B cell (primary cell): ENCODE measurements around the gene MRPL53. TPM values are rescaled to one million over a fixed set of nuclear protein-coding genes. Genes with fewer than 3 reads are reported as not detected.

ENCODE experiments used
- ATAC-seq: fragments of 200-7000 bp; cut with Tn5 transposase; one replicate; pipeline ENCODE4 v1.10.0; 2021; ENCODE audit warnings: low read depth, mild to moderate bottlenecking, moderate number of reproducible peaks, moderate library complexity
- CTCF ChIA-PET: fragments of 350-600 bp; sonication (Branson Sonifier 250); formaldehyde crosslinking; loops from one replicate; lab custom pipeline; 2021; ENCODE audit warnings: antibody characterized with exemption, inconsistent platforms; lab: Charles Lee
- POLR2A ChIA-PET: fragments of 350-600 bp; sonication (Branson Sonifier 250); formaldehyde crosslinking; loops from one replicate; lab custom pipeline; 2021; ENCODE audit warnings: antibody characterized with exemption; lab: Charles Lee
- DNase-seq: peaks from one replicate; pipeline ENCODE4 v3.0.0; 2013
- H2AFZ ChIP-seq: 2 replicates; pipeline ENCODE4 v1.6.1; 2012; ENCODE audit warnings: mild to moderate bottlenecking, low read depth, low read length; ENCODE audit not compliant: insufficient read depth, poor library complexity, severe bottlenecking
- H3K27ac ChIP-seq, 2 donors: 1 replicate in 1 of 2; 2 replicates in 1 of 2; pipeline ENCODE4 v1.5.1; 2012 to 2013; ENCODE audit warnings: low read length in 2 of 2, mild to moderate bottlenecking in 2 of 2, moderate library complexity in 1 of 2
- H3K27me3 ChIP-seq, 4 experiments: fragments of 200-600 bp in 1 of 4; sonication (generic) in 1 of 4; replicated peaks in 1 of 4; 1 replicate in 2 of 4; 2 replicates in 2 of 4; pipeline versions ENCODE4 v1.6.1 to v1.7.0; 2013 to 2016; ENCODE audit warnings: low read length in 3 of 4, mild to moderate bottlenecking in 2 of 4, mixed read lengths in 1 of 4, moderate library complexity in 1 of 4; ENCODE audit not compliant: insufficient read depth in 4 of 4, control insufficient read depth in 3 of 4; ENCODE audit errors: control extremely low read depth in 1 of 4
- H3K36me3 ChIP-seq, 2 experiments: replicated peaks in 1 of 2; 1 replicate in 1 of 2; 2 replicates in 1 of 2; pipeline versions ENCODE4 v1.6.1 to v1.7.1; 2013; ENCODE audit warnings: low read length in 1 of 2; ENCODE audit not compliant: insufficient read depth in 2 of 2, control insufficient read depth in 1 of 2; ENCODE audit errors: control extremely low read depth in 1 of 2, extremely low read depth in 1 of 2
- H3K4me1 ChIP-seq, 2 donors: fragments of 200-600 bp in 1 of 2; sonication (generic) in 1 of 2; 1 replicate in 1 of 2; 2 replicates in 1 of 2; pipeline versions ENCODE4 v1.5.1 to v1.6.1; 2013 to 2017; ENCODE audit warnings: low read length in 2 of 2; ENCODE audit not compliant: control insufficient read depth in 2 of 2, insufficient read depth in 2 of 2
- H3K4me2 ChIP-seq: replicated peaks from 2 replicates; pipeline ENCODE3; 2012; ENCODE audit warnings: mild to moderate bottlenecking, low read depth, low read length; ENCODE audit not compliant: poor library complexity, severe bottlenecking
- H3K4me3 ChIP-seq, 5 experiments: fragments of 200-600 bp in 1 of 5; sonication (generic) in 1 of 5; 1 replicate in 3 of 5; 2 replicates in 2 of 5; pipeline versions ENCODE4 v1.5.1 to v1.7.0; 2011 to 2016; ENCODE audit warnings: low read length in 4 of 5, mild to moderate bottlenecking in 4 of 5, low read depth in 2 of 5, control low read depth in 1 of 5, moderate library complexity in 1 of 5; ENCODE audit not compliant: insufficient read depth in 1 of 5; ENCODE audit errors: control extremely low read depth in 1 of 5, extremely low read depth in 1 of 5
- H3K79me2 ChIP-seq: fragments of 200-600 bp; sonication (generic); one replicate; pipeline ENCODE4 v1.6.0; 2016; ENCODE audit warnings: low read length; ENCODE audit not compliant: control insufficient read depth, insufficient read depth
- H3K9ac ChIP-seq: fragments of 200-600 bp; sonication (generic); 2 replicates; pipeline ENCODE4 v1.6.1; 2017; ENCODE audit warnings: mild to moderate bottlenecking, low read length, moderate library complexity
- H3K9me3 ChIP-seq, 3 donors: one replicate each; pipeline versions ENCODE4 v1.6.1 to v1.7.1; 2013; ENCODE audit warnings: low read length in 2 of 3; ENCODE audit not compliant: control insufficient read depth in 2 of 3, insufficient read depth in 1 of 3; ENCODE audit errors: control extremely low read depth in 1 of 3
- H4K20me1 ChIP-seq: 2 replicates; pipeline ENCODE4 v1.6.0; 2012; ENCODE audit warnings: mild to moderate bottlenecking, low read length; ENCODE audit not compliant: insufficient read depth, control insufficient read depth, poor library complexity, severe bottlenecking
- H3K27ac Mint-ChIP-seq: one replicate; pipeline ENCODE4 v1.8.0; 2021; ENCODE audit warnings: mixed read lengths
- H3K27me3 Mint-ChIP-seq: one replicate; pipeline ENCODE4 v1.8.0; 2021; ENCODE audit warnings: mixed read lengths
- H3K4me1 Mint-ChIP-seq: one replicate; pipeline ENCODE4 v1.8.0; 2021; ENCODE audit warnings: mixed read lengths
- H3K4me3 Mint-ChIP-seq: one replicate; pipeline ENCODE4 v1.8.0; 2021; ENCODE audit warnings: mixed read lengths
- H3K9me3 Mint-ChIP-seq: one replicate; pipeline ENCODE4 v1.8.0; 2022; ENCODE audit warnings: mixed read lengths; ENCODE audit not compliant: insufficient read depth
- CTCF ChIP-seq: fragments of 200-600 bp; IDR thresholded peaks from one replicate; pipeline ENCODE4 v1.8.0; 2022; ENCODE audit warnings: antibody characterized with exemption, mild to moderate bottlenecking
- EZH2 ChIP-seq: IDR thresholded peaks from 2 replicates; pipeline ENCODE4 v1.6.1; 2012; ENCODE audit warnings: borderline replicate concordance, low read depth, mild to moderate bottlenecking, moderate library complexity, low read length; ENCODE audit not compliant: insufficient read depth, poor library complexity, severe bottlenecking
- WGBS: methylation state at CpG from one replicate; pipeline ENCODE4 v1.1.5; 2013; ENCODE audit warnings: missing lambda C conversion rate; ENCODE audit not compliant: insufficient coverage; 5-methylcytosine and 5-hydroxymethylcytosine counted together
- intact Hi-C: fragments of 100-400 bp; cut with micrococcal nuclease; formaldehyde crosslinking; loops from one replicate; pipeline ENCODE4 v1.10.0; 2022
- polyA plus RNA-seq: library from polyadenylated mRNA; depleted of rRNA; stranded (reverse); fragments of >200 nt; gene quantifications from 2 replicates; pipeline ENCODE4 v1.2.3, GENCODE V29; 2012
- total RNA-seq, 2 donors: library from RNA; stranded (reverse); fragments of 120-200 nt in 1 of 2; gene quantifications; 1 replicate in 1 of 2; 2 replicates in 1 of 2; pipeline versions ENCODE4 v1.2.3 to v1.2.4, GENCODE V29; 2013 to 2022

The MRPL53 gene
- total and polyA plus RNA-seq, 2 donors (not counting 1 experiment from before 2014, with no cell fraction given) = 59.3 to 70.0 TPM

- peak overlapping the region; percentile 70 for H3K9ac ChIP-seq
- 3% methylated on average over 36 of the region's 41 CpGs for WGBS
- DNase-seq = peak; percentile 60
- peaks cover 0 to 67% (median 36%) of the 10 kb centered on the region in 4 experiments for H3K27me3 ChIP-seq
- H2AFZ ChIP-seq = peak overlapping the region; percentile 64
- TF ChIP-seq EZH2 (no peak), CTCF (no peak)
- Mint-ChIP-seq H3K9me3 (no peaks in the 10 kb centered on the region), H3K27me3 (peaks cover 50% of the 10 kb centered on the region), H3K4me1 (peaks cover 45% of the 10 kb centered on the region), H3K4me3 (peak overlapping the region; percentile 92), H3K27ac (peak overlapping the region; percentile 64)
- ChIA-PET POLR2A (interaction anchor here (0.6 to 1.9 kb wide), 4 partner anchors 8 to 150 kb away, joined by 3 to 7 read pairs (median 4); partner anchors contain the start of gene PCGF1), CTCF (interaction anchor here (0.6 to 1.7 kb wide), 3 partner anchors 8 to 62 kb away, joined by 3 to 6 read pairs (median 4); partner anchors contain the start of gene PCGF1)
- intact Hi-C loops = loop anchor here (5.0 kb wide), 1 partner anchor 34 kb away; no protein-coding TSS in a partner anchor
- no peak overlapping the region for H3K27ac ChIP-seq
- peaks cover 0 to 7% of the 10 kb centered on the region in 2 experiments for H3K36me3 ChIP-seq
- H3K9me3 ChIP-seq = peaks cover 0 to 30% (median 0%) of the 10 kb centered on the region in 3 donors
- H3K4me3 ChIP-seq = peak overlapping the region; percentile 26 to 69 (median 38)
- no peak for ATAC-seq
- peak overlapping the region; percentile 91 for H3K4me2 ChIP-seq
- H4K20me1 ChIP-seq = no peaks in the 10 kb centered on the region
- no peaks in the 10 kb centered on the region for H3K79me2 ChIP-seq
- H3K4me1 ChIP-seq = peaks cover 46 to 49% of the 10 kb centered on the region in 2 donors
These were observed 26.2 kb upstream of the MRPL53 start for GRCh38 chr2:74498500-74499266.
